GM18858 (cell line): Measurements from ENCODE around the gene PALLD.
"Not testable (repeated sequence)": the region's sequence is repeated elsewhere in the genome, so short reads cannot be mapped to it uniquely, and the experiment has no call there.

Source experiments
- ATAC-seq: cut with Tn5 transposase; IDR thresholded peaks from one replicate; pipeline ENCODE4 v1.9.1; 2021; ENCODE audit not compliant: unreplicated experiment

The PALLD gene

DNA sequence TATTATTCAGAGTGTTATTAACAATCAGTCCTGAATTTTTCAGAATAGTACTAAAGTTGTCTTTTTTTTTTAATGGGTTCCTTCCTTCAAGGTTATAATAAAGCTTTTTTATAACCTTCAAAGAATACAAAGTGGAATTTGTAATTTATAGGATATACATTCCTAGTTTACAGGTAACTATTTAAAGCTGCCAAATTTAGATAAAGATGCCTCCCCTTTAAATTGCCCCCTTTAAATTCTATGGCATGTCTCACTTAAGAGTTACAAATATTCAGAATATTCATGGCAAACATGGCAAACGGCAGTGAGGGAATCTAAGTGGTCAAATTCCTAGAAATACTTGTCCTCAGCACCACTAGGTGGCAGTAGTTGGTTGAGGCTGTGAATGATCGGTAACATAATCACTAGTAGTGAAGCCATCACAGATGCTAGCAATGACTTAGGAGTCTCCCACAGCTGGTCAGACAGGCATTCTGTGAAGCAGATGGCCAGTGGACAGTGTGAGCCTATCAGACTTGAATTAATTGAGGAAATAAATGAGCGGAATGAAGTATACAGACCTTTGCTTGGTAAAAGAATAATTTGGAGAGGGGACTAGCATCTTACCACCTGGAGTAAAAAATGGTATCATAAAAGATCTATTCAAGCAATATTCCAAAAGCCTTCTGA is 426.8 kb downstream of the PALLD start:
- no peak for ATAC-seq

DNA sequence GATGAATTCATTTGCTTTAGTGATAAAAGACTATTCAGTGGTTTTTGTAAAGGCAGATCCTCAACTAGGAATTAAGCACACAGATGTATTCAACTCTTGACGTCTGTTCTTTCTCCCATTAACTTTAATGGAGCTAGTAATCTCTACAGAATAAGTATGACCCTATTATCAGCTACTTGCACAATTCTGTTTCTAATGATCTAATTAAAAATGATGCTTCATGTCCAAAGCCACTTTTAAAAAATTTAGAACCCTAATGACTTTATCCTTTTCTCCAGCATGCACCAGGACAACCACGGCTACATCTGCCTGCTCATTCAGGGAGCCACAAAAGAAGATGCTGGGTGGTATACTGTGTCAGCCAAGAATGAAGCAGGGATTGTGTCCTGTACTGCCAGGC is 427.8 kb downstream of the PALLD start:
- no peak for ATAC-seq

DNA sequence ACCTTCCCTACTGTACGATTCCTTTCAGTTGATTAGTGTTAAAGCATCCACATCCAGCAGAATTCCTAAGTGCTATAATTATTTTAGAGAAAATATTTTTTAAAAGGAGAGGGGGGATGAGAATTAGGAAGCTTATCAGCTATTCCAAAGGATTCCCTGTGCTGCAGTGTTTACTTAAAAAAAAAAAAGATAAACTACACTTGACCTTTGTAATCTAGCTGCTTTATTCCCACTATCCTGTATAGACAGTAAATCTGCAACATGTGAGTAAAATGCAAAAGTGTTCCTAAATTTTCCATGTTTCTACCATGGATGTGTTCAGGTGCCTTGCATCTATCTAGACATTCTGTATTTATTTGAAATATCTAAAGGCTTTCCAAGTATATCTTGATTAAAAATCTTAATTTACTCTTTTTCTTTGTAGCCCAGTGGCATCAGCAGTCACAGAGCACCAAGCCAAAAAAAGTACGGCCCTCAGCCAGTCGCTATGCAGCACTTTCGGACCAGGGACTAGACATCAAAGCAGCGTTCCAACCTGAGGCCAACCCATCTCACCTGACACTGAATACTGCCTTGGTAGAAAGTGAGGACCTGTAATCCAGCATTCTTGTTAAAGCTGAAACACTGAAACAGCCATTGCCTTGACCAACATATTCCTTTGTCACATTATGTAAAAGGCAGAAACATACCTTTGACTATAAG is 429.1 kb downstream of the PALLD start:
- ATAC-seq, result no peak

DNA sequence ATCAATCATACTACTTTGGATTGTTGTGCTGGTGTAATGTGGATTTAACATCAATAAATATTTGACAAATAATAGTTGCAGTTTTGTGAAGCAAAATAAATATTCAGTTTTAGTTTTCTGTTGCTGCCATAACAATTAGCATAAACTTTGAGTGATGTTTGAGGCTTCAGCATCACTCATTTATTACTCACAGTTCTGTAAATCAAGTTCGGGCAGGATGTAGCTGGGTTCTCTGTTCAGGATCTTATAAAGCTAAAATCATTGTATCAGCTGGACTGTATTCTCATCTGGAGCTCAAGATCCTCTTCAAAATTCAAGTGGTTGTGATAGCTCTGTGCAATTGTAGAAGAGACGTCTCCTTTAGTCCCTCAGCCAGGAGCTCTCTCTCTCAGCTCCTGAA is 431.5 kb downstream of the PALLD start:
- ATAC-seq, result no peak

DNA sequence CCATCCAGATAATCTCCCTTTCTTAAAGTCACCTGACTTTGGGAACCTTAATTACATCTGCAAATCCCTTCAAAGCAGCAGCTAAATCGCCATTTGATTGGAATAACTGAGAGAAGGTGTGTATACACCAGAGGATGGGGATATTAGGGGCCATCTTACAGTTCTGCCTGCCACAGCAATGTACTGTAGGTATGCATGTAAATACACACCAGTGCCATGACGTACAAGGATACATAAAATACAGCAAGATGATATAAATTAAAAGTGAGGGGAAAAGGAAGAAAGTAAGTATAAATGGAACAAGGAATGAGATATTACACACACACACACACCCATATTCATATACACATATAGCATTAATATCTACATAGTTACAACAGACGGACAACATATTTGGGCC is 432.0 kb downstream of the PALLD start:
- no peak for ATAC-seq

DNA sequence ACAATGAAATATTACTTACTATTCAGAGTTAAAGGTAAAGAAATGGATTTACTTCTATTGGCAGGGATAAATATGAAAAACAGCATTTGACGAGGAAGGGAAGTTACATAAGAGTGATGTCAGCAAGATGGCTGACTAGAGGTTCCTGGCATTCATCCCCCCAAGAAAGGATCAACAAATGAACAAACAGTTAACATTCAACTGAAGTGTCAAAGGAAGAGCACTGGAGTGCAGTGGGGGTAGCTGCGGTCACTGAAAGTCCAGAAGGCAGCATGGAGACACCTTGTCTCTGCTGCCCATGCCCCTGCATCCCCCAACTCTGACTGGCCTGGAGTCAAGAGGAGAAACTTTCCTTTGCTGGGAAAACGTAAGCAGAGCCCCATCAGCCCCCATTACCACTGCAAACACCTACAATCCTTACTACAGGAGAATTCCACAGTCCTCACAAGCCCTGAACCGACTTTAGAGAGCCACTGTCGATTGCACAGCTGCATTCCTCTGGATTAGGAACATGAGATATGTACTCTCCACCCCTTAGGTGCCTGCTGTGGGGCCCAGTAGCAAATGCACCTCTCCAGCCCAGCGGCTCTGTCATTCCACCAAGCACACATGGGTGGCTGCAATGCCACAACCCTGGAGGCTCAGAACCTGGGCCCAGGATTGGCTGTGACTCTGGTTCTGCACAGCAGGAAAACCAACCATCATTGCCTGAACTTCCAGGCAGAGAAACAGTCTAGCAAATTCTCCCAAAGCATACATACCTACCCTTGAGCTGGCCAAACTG is 433.8 kb downstream of the PALLD start:
- ATAC-seq, result no peak

DNA sequence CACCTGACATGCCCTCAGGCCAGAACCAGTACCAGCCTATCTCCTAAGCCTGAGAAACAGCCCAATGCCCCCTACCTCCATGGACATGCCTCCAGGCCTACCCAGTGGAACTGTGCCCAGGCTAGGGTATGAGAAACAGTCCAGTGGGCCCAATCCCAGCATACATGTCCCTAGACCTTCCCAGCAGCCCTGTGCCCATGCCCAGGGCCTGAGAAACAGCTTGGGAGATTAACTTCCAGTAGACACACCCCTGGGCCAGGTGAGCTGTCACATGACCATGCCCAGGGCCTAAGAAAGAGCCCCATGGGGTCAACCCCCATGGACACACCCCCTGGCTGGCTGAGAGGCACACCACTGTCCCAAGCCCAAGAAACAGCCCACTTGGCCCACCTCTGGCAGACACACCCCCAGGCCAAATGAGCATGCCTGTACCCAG is 434.4 kb downstream of the PALLD start:
- ATAC-seq, result no peak

DNA sequence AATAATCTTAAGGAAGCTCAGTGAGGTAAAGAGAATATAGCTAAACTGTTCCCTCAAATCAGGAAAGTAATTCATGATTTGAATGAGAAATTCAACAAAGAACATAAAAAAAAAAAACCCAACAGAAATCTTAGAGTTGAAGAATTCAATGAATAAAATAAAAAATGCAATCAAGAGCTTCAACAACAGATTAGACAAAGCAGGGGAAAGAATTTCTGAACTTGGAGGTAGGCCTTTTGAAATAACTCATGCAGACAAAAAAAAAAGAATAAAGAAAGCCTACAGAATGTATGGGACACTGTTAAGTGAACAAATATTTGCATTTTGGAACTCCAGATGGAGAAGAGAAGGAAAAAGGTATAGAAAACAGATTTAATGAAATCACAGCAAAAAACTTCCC is 435.3 kb downstream of the PALLD start:
- no peak for ATAC-seq

DNA sequence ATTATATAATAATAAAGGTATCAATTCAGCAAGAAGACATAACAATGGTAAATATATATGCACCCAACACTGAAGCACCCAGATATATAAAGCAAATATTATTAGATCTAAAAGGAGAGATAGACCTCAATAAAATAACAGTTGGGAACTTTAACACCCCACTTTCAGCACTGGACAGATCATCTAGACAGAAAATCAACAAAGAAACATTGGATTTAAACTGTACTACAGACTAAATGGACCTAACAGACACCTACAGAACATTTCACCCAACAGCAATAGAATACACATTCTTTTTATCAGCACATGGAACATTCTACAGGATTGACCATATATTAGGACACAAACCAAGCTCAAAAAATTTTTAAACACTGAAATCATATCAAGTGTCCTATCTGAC is 436.6 kb downstream of the PALLD start:
- ATAC-seq, result no peak

DNA sequence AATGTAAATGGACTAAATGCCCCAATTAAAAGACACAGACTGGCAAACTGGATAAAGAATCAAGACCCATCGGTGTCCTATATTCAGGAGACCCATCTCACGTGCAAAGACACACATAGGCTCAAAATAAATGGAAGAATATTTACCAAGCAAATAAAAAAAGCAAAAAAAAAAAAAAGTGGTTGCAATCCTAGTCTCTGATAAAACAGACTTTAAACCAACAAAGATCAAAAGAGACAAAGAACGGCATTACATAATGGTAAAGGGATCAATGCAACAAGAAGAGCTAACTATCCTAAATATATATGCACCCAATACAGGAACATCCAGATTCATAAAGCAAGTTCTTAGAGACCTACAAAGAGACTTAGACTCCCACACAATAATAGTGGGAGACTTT is 440.6 kb downstream of the PALLD start:
- not testable (repeated sequence) for ATAC-seq

DNA sequence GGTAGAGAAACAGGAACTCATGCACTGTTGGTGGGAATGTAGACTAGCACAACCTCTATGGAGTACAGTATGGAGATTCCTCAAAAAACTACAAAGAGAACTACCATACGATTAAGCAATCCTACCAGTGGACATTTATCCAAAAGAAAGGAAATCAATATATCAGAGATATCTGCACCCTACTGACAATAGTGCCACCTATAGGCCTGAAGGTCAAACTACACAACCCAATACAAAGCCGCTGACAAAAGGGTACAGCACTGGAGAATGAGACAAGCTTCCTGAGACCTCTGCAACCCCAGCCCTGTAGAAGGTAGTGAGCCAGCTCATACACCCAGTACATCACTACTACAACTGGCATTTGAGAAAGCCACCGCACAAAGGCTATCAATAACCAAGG is 446.1 kb downstream of the PALLD start:
- ATAC-seq, result no peak

DNA sequence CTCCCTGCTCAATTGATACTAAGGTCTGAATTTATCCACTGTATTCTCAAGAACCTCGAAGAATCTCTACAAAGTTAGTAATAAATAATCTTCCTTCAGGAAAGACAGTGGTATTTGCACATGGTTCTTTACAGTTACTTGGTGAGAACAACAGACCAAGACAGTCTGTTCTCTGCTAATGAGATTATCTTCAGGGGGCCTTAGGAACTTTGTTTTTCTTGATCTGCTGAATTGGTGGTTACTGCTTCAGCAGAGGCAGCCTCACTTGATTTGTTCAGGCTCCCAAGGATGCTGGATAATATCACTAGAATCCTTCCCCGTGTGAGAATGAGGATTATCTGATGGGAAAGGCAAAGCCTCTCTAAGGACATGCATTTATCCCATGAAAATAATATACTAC is 448.4 kb downstream of the PALLD start:
- ATAC-seq, result no peak

DNA sequence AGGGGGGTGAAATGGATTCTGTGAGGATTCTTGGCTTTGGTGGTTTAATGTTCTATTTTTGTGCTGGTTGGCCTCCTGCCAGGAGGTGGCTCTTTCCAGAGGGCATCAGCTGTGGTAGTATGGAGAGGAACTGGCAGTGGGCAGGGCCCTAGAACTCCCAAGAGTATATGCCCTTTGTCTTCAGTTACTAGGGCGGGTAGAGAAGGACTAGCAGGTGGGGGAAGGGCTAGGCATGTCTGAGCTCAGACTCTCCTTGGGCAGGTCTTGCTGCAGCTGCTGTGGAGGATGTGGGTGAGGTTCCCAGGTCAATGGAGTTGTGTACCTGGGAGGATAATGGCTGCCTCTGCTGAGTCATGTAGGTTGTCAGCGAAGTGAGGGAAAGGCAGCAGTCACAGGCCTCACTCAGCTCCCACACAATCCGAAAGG is 456.0 kb downstream of the PALLD start:
- ATAC-seq, result not testable (repeated sequence)

DNA sequence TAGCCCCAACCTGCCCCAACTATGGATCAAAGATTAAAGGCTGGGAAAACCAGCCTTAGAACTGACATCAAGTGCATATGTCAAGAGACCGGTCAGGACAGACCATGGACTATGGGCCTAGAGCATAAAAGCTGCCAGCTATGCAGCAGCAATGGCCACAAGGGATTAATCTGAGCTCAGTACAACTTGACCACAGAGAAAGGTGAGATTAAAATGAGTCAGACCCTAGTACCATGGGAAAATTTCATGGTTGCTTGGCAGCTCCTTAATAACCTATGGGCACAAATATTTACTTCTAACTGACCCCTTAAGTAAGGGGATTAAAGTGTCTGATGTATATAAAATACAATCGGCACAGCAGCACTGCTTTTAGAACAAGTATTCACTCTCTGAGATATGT is 458.8 kb downstream of the PALLD start:
- ATAC-seq, result no peak

DNA sequence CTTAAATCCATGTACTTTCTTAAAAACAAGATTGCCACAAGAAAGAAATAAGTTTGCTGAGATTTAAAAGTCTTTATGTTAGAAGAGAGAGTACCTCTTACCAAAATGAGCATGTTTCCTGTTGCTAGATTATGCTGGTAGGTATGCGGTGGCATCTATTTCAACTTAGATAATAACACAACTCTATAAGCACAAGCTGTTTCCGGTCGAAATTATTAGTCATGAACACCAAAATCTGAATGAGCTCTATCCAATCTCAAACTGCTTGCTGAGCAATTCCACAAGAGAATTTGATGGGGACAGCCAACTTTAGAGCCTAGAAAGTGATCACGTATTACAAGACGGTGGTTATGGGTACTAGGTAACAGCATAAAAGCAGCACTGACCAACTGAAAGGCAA is 463.9 kb downstream of the PALLD start:
- ATAC-seq, result no peak

DNA sequence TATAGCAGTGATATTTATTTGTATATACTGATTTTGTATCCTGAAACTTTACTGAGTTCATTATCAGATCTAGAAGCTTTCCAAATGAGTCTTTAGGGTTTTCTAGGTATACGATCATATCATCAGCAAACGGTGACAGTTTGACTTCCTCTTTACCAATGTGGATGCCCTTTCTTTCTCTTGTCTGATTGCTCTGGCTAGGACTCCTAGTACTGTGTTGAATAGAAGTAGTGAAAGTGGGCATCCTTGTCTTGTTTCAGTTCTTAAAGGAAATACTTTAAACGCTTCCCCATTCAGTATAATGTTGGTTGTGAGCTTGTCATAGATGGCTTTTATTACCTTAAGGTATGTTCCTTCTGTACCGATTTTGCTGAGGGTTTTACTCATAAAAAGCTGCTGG is 475.7 kb downstream of the PALLD start:
- no peak for ATAC-seq
